GM12892 (cell line): Measurements from ENCODE around the gene C1orf94.
"Not testable (repeated sequence)": the region's sequence is repeated elsewhere in the genome, so short reads cannot be mapped to it uniquely, and the experiment has no call there.

Experiments
- POLR2A ChIP-seq: IDR thresholded peaks from 2 replicates; pipeline ENCODE4 v1.6.1; 2011; ENCODE audit warnings: low read depth, low read length, control low read depth
- POLR2AphosphoS5 ChIP-seq: IDR thresholded peaks from 2 replicates; pipeline ENCODE4 v1.6.1; 2011; ENCODE audit warnings: low read depth, low read length, control low read depth
- TAF1 ChIP-seq: IDR thresholded peaks from 2 replicates; pipeline ENCODE4 v1.6.1; 2011; ENCODE audit warnings: low read depth, mild to moderate bottlenecking, control low read depth, low read length, borderline replicate concordance

- not testable (repeated sequence) for TF ChIP-seq POLR2A, POLR2AphosphoS5, TAF1
Observed at GRCh38 chr1:34183381-34183780, 6.7 kb downstream of the C1orf94 start.
